Lower leg skin (tissue), 3 donors: Measurements from ENCODE around the gene BDKRB2.

ENCODE experiments used
- POLR2A ChIP-seq, 2 donors: fragments of 450-650 bp; IDR thresholded peaks; one replicate each; pipeline ENCODE4 v1.6.1; 2016 to 2017; ENCODE audit warnings: antibody characterized with exemption in 2 of 2, mild to moderate bottlenecking in 1 of 2, moderate library complexity in 1 of 2
- TF ChIP-seq, protein P1 (sequence below), 3 donors: fragments of 450-650 bp; IDR thresholded peaks; one replicate each; pipeline ENCODE4 v1.5.1; 2016; ENCODE audit warnings: antibody characterized with exemption in 3 of 3, mild to moderate bottlenecking in 3 of 3, moderate library complexity in 2 of 3

DNA sequence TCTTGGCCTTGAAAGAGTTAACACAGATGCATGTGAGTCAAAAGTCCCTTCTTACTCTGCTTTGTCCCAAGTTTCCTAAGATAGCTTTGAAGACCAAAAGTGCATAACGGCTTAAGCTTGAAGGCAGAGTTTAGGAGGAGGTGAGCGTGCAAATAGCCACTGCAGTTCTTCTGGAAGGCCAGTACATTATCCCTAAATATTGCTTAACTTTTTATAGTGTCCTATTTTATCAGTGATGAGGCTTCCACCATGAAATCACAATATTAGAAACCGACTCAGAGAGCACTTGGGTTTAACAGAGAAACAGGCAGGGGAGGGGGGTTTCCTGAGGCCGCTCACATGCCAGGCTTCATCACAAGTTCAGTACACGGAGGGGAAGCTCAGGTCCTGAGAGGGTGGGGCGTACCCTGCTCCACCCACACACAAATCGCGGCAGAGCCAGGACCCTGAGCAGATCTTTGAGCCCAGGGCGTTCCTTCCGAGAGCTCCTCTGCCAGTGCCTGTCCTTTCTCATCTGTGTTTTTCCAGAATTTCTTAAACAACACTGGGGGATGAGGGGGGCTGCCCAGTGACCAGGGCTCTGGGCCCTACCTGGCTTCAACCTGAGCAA lies 26.8 kb upstream of the BDKRB2 start:
- TF ChIP-seq POLR2A (IDR thresholded peaks at IDR 0.05) = no peak
- TF ChIP-seq, protein P1, sequence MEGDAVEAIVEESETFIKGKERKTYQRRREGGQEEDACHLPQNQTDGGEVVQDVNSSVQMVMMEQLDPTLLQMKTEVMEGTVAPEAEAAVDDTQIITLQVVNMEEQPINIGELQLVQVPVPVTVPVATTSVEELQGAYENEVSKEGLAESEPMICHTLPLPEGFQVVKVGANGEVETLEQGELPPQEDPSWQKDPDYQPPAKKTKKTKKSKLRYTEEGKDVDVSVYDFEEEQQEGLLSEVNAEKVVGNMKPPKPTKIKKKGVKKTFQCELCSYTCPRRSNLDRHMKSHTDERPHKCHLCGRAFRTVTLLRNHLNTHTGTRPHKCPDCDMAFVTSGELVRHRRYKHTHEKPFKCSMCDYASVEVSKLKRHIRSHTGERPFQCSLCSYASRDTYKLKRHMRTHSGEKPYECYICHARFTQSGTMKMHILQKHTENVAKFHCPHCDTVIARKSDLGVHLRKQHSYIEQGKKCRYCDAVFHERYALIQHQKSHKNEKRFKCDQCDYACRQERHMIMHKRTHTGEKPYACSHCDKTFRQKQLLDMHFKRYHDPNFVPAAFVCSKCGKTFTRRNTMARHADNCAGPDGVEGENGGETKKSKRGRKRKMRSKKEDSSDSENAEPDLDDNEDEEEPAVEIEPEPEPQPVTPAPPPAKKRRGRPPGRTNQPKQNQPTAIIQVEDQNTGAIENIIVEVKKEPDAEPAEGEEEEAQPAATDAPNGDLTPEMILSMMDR (IDR thresholded peaks at IDR 0.05) = no peak
